NOMO-1 treated with DMSO at 0.1 percent for 48 hours (cell line): ENCODE results near the gene IL4I1.

Source experiments
- DNase-seq: peaks from one replicate; lab custom pipeline; 2025; ENCODE audit not compliant: unreplicated experiment; lab: John Stamatoyannopoulos, UW

IL4I1 gene

GRCh38 chr19:49852631-49853126 is 44.0 kb downstream of the IL4I1 start:
- DNase-seq: no peak

- DNase-seq: no peak
Observed at GRCh38 chr19:49851456-49852259, 45.0 kb downstream of the IL4I1 start.

- DNase-seq: peak; percentile 86
Observed at GRCh38 chr19:49850487-49851342, 46.0 kb downstream of the IL4I1 start, which contains the start of gene PTOV1. PTOV1 (plus strand) TSS chr19:49851159.

- no peak for DNase-seq
Observed at GRCh38 chr19:49850221-49850486, 46.5 kb downstream of the IL4I1 start.

- no peak for DNase-seq
Observed at GRCh38 chr19:49849433-49850220, 47.1 kb downstream of the IL4I1 start.

- DNase-seq: peak; percentile 37
Observed at GRCh38 chr19:49848938-49849337, 47.7 kb downstream of the IL4I1 start.

- peak; percentile 77 for DNase-seq
Observed at GRCh38 chr19:49847731-49848696, 48.7 kb downstream of the IL4I1 start.

GRCh38 chr19:49846408-49846807 is 50.3 kb downstream of the IL4I1 start:
- DNase-seq: no peak

GRCh38 chr19:49845414-49845813 is 51.3 kb downstream of the IL4I1 start:
- DNase-seq: no peak

GRCh38 chr19:49844138-49845095 is 52.3 kb downstream of the IL4I1 start:
- DNase-seq: peak; percentile 89

- DNase-seq: peak; percentile 27
Observed at GRCh38 chr19:49843265-49843664, 53.4 kb downstream of the IL4I1 start.

GRCh38 chr19:49840736-49841249 is 55.9 kb downstream of the IL4I1 start:
- DNase-seq: no peak

- DNase-seq: no peak
Observed at GRCh38 chr19:49840321-49840720, 56.4 kb downstream of the IL4I1 start.

GRCh38 chr19:49839713-49840112 is 57.0 kb downstream of the IL4I1 start:
- no peak for DNase-seq
